Measurements from ENCODE around the gene KLK5.

The KLK5 gene

DNA sequence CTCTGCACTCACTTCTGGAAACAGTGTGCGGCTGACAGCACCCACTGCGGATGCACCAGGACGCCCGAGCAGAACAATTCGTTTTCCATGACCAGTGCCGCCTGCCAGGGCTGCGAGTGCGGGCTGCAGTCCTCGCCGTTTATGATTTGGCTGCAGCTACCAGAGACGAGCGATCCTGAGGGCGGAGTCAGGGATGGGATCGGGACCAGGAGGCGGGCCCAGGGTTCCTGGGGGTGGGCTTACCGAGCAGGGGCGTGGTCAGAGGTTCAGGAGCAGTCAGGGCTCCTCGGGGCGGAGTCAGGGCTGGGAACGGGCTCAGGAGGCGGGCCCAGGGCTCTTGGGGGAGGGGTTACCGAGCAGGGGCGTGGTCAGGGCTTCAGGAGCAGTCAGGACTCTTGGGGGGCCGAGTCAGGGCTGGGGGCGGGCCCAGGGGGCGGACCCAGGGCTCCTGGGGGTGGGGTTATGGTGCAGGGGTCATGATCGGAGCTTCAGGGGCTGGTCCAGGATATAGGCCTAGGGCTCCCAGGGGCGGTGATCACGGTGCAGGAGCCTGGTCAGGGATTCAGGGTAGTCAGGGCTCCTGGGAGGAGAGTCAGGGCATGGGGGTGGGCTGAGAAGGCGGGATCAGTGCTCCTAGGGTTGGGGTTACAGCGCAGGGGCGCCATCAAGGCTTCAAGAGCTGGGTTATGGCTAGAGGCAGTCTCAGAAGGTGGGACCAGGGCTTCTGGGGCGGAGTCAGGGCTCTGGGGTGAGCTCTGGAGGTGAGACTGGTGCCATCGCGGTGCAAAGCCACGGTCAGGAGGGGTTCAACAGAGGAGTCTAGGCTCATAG is 43.4 kb downstream of the KLK5 start:
- no peak for TF ChIP-seq CTCF (IDR thresholded peaks at IDR 0.05; ENCODE audit: low read depth, low read length)
- no peak for DNase-seq (ENCODE audit: extremely low read depth, low read depth)

DNA sequence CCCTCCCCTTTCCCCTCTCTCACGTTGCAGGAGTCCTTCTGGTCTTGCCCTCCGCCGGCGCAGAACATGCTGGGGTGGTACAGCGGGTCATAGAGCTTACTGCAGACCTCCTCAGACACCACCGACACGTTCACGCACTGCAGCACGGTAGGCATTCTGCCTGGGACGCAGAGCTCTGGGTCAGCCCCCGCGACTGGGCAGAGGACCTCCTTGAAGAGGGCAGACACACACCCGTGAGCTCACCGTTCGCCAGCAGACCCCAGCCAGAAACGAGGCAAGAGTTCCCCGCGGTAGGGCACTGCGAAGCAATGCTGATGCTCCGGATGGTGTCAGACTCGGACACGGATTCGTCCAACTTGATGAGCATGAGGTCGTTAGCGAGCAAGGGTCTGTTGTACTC is 44.5 kb downstream of the KLK5 start:
- DNase-seq (ENCODE audit: extremely low read depth, low read depth): no peak
- TF ChIP-seq CTCF (IDR thresholded peaks at IDR 0.05; ENCODE audit: low read depth, low read length): no peak

DNA sequence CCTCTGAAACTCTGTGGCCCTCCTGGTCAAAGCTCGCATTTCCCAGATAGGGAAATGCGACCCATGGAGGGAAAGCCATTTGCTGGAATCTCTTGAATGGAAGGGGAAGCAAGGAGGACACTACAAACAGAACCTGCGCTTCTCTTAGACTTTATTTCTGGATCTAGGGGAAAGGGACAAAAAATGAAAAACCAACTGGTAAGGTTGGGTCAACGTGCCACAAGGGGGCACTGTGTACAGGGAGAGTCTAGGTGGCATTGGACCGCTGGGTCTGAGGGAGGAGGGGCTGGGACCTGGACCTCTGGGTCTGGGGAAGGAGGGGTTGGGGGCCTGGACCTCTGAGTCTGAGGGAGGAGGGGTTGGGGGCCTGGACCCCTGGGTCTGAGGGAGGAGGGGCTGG is 46.6 kb downstream of the KLK5 start:
- DNase-seq (ENCODE audit: extremely low read depth, low read depth): no peak
- TF ChIP-seq CTCF (IDR thresholded peaks at IDR 0.05; ENCODE audit: low read depth, low read length): peak; percentile 42

DNA sequence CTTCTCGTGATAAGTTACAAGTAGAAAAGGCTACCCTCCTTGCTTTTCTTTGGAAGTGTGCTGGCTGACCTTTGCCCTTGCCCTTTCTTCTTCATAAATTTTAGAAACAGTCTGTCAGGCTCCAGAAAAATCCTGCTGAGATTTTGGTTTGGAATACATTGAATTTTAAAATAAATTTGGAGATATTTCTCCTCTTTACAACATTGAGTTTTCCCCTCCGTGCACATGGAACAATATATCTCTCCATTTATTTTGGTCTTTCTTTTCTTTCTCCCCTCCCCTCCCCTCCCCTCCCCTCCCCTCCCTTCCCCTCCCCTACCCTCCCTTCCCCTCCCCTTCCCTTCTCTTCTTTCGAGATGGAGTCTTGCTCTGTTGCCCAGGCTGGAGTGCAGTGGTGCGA is 50.2 kb downstream of the KLK5 start:
- TF ChIP-seq CTCF (IDR thresholded peaks at IDR 0.05; ENCODE audit: low read depth, low read length): no peak
- DNase-seq (ENCODE audit: extremely low read depth, low read depth): no peak

GRCh38 chr19:50899569-50899968 is 53.3 kb downstream of the KLK5 start:
- TF ChIP-seq CTCF (IDR thresholded peaks at IDR 0.05; ENCODE audit: low read depth, low read length): no peak
- no peak for DNase-seq (ENCODE audit: extremely low read depth, low read depth)

GRCh38 chr19:50898018-50898417 is 54.8 kb downstream of the KLK5 start:
- no peak for TF ChIP-seq CTCF (IDR thresholded peaks at IDR 0.05; ENCODE audit: low read depth, low read length)
- no peak for DNase-seq (ENCODE audit: extremely low read depth, low read depth)

GRCh38 chr19:50897612-50898011 is 55.2 kb downstream of the KLK5 start:
- no peak for TF ChIP-seq CTCF (IDR thresholded peaks at IDR 0.05; ENCODE audit: low read depth, low read length)
- no peak for DNase-seq (ENCODE audit: extremely low read depth, low read depth)
